EH (cell line): ENCODE measurements around the gene OSBPL6.
"Not testable (repeated sequence)": the region's sequence is repeated elsewhere in the genome, so short reads cannot be mapped to it uniquely, and the experiment has no call there.

Experiments
- DNase-seq: peaks from one replicate; pipeline ENCODE4 v3.0.0-alpha.2; 2015; ENCODE audit warnings: low read depth

OSBPL6 gene

DNA sequence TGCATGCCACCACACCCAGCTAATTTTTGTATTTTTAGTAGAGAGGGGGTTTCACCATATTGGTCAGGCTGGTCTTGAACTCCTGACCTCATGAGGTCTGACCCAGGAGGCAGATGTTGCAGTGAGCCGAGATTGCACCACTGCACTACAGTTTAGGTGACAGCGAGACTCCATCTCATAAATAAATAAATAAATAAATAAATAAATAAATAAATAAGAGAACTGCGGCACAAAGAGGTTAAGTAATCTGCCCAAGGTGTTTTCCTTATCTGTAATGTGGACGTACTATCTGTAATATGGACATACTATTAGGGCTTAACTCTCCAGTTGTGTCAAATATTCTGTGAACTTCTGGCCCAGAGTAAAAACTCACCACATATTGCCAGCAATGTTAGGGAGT is 4.1 kb downstream of the OSBPL6 start:
- not testable (repeated sequence) for DNase-seq

GRCh38 chr2:178199334-178199733 is 5.0 kb downstream of the OSBPL6 start:
- no peak for DNase-seq

DNA sequence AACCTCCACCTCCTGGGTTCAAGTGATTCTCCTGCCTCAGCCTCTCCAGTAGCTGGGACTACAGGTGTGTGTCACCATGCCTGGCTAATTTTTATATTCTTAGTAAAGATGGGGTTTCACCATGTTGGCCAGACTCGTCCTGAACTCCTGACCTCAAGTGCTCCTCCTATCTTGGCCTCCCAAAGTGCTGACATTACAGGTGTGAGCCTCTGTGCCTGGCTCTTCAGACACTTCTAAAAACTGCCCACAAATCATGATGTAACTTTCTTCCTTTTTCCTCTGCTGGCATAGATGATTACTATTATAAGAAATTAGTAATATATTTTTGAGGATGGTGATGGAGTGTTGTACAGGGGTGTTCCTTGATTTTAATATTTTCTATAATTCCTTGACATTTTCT is 6.0 kb downstream of the OSBPL6 start:
- DNase-seq, result no peak

GRCh38 chr2:178202927-178203326 is 8.6 kb downstream of the OSBPL6 start:
- no peak for DNase-seq

DNA sequence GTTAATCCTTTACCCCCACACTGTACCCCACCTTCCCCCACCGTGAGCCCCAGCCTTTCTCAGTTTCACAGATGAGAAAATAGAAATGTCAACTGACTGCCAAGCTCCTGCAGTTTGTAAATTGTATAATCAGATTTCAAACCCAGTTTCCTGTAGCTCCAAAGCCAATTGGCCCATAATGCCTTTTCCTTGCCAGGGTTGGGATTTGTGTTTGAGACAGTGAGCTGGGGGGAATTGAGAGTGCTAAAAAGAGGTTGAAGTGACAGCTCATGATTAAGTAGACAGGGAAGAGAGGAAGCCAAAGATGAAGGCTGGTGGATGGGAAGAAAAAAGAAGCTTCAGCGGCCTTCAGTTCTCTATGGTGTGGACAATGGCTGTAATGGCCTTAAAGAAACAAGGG is 10.7 kb downstream of the OSBPL6 start:
- DNase-seq, result no peak

- peak; percentile 82 for DNase-seq
These were observed 11.7 kb downstream of the OSBPL6 start for GRCh38 chr2:178205853-178206521.

DNA sequence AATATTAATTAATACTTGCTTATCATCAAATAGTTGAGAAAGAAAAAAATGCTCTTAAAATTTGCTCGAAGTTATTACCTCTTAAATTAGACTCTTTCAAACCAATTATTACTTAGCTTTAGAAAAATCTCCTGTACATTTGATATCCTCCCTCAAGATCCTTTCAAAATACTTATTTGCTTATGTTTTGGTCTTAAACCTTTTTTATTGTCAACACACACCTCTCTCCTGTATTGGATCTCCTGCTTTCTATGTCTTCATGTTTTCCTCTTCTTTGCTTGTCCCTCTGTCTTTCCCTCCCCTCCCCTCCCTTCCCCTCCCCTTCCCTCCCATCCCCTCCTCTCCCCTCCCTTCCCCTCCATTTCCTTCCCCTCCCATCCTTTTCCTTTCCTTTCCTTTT is 14.0 kb downstream of the OSBPL6 start:
- no peak for DNase-seq

DNA sequence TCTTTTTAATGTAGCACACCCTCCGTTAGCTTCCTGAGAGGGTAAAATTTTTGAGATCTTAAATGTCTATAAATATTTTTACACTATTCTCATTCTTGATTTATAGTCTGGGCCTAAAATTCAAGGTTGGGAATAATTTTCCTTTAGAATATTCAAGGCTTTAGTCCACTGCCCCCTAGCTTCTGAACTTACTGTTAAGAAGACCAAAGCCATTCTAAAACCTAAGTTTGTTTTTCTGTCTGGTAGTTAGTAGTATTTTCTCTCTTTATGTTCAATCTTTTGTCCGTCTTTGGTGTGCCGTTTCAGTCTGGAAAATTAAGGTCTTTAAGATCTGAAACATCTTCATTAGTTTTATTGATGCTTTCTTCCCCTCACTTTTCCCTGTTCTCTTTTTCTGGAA is 14.5 kb downstream of the OSBPL6 start:
- DNase-seq, result no peak

DNA sequence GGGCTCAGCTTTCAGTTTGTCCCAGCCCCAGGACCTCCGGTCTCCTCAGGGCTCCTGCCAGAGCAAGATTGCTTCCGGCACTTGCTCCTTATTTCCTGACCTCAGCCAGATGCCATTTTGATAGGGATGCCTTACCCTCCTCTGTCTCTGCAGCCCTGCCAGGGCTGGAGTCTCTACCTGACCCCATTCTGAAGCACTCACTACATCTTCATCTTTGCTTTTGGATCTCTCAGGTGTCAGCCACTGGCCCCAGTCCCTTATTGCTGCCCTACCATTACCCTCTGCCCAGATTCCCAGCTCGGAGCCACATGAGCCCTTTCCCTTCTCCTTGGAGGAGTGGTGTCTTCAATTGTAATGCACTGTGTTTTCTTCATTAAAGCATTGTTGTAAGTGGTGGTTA is 17.1 kb downstream of the OSBPL6 start:
- no peak for DNase-seq

DNA sequence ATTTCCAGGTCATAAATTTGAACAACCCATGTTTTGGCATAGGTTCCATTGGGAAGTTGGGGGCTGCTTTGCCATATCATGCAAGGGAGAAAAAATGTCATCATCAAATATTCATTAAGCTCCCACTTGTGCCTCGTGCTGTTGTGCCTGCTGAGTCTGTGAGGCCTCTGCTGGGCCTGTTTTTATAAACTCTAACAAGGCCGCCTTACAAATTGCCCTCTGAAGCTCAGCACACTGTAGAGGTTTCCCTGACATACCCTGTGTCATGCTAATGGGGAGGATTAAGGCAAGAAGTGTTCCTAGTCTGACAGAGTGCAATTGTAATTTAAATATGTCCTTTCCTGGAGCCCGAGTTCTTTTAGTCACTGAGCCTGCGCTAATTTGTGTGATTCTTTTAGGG is 17.6 kb downstream of the OSBPL6 start:
- no peak for DNase-seq

GRCh38 chr2:178213991-178214390 is 19.7 kb downstream of the OSBPL6 start:
- no peak for DNase-seq

- no peak for DNase-seq
These were observed 24.9 kb downstream of the OSBPL6 start for GRCh38 chr2:178219247-178219646.

GRCh38 chr2:178220814-178221213 is 26.5 kb downstream of the OSBPL6 start:
- no peak for DNase-seq

GRCh38 chr2:178221556-178221955 is 27.2 kb downstream of the OSBPL6 start:
- DNase-seq, result no peak

DNA sequence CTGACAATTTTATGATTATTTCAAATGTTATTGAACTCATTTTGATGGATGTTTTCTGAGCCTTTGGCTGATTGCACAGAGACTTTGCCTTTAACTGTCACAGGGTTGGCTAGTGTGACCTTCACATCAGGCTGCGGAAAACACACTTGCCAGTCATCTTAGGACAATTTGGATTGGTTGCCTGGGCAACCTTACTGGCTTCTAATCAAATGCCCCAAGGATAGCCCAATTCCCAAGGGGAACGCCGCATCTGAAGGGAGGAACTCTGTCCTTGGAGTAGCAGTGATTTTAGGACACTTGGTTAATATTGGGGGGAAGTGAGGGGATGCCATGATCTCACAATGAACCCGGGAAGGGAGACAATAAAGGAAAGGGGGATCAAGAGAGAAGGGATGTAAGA is 29.5 kb downstream of the OSBPL6 start:
- DNase-seq, result no peak

DNA sequence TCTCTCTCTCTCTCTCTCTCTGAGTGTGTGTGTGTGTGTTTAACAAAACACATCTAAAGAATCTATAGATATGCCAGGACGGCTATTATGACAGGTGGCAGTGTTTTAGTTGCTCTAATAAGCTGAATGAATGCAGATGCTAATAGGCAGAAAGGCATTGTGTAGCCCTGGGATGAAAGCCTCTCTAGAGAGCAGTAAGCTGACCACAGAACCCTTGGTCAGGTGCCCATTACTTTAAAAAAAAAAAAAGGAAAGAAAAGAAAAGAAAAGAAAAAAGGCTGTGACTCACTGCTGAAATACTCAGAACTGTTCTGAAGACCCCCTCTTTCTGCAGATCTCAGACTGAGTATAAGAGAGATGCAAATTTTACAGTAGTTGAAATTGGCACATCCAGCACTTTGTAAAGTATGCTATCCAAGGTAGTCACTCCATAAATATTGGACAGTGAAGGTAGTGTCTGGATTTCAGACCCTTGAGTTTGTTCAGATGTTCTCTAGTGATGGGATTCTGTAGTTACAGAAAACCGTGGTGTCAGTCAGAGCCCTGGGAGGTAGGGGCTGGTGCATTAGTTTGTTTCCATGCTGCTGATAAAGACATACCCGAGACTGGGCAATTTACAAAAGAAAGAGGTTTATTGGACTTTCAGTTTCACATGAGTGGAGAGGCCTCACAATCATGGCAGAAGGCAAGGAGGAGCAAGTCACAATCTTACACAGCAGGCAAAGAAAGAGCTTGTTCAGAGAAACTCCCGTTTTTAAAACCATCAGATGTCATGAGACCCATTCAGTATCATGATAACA is 30.9 kb downstream of the OSBPL6 start:
- peak; percentile 55 for DNase-seq

- peak; percentile 62 for DNase-seq
These were observed 32.9 kb downstream of the OSBPL6 start for GRCh38 chr2:178227187-178227586.

GRCh38 chr2:178229927-178230326 is 35.6 kb downstream of the OSBPL6 start:
- DNase-seq, result no peak

DNA sequence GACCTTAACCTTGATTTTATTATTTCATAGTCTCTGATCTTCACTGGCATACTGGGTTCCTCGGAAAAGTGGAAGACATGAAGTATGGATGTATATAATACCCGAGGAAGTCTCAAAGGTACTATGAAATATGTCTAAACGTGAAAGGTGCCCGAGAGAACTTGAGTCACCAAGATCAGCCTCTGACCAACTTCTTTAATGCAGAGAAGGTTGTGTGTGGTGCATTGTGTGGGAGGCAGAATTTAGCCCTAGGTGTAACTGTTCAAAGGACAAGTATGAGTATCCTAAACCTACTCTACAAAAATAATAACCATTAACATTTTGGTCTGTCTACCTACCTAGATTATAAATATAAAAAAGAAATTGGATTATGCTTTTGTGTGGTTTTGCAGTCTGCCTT is 36.1 kb downstream of the OSBPL6 start:
- DNase-seq, result no peak

DNA sequence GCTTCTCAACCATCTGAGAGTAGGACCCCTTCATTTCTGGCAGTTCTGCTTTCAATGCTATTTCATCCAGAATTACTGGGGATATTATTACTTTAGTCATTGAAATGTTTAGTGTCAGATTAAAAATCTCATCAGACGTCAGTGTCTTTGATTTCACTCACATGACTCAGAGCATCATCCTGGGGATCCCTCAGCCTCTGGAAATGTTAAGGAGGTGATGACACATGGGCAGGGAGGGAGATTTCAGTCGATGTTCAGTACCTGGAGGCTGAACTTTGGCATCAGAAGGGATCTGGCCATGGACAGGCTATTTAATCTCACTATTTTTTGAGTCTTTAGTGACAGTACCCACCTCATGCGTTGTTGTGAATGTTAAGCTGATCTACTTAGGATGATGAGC is 39.1 kb downstream of the OSBPL6 start:
- peak; percentile 32 for DNase-seq

DNA sequence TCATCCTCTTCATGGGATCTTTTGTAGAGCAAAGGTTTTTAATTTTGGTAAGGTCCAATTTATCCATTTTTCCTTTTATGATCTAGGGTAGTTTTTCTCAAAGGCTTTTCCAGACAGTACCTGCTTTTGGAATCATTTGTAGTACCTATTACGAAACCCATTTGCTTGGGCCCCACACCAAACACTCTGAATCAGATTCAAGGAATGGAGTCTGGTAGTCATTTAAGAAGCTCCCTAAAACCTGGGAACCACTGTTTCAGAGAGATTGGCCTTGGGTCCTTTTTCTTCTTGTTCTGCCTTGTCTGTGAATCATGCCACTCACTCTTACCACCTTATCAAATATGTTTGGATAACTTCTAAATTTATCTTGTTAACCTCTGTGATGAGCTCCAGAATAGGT is 40.3 kb downstream of the OSBPL6 start:
- peak; percentile 21 for DNase-seq

DNA sequence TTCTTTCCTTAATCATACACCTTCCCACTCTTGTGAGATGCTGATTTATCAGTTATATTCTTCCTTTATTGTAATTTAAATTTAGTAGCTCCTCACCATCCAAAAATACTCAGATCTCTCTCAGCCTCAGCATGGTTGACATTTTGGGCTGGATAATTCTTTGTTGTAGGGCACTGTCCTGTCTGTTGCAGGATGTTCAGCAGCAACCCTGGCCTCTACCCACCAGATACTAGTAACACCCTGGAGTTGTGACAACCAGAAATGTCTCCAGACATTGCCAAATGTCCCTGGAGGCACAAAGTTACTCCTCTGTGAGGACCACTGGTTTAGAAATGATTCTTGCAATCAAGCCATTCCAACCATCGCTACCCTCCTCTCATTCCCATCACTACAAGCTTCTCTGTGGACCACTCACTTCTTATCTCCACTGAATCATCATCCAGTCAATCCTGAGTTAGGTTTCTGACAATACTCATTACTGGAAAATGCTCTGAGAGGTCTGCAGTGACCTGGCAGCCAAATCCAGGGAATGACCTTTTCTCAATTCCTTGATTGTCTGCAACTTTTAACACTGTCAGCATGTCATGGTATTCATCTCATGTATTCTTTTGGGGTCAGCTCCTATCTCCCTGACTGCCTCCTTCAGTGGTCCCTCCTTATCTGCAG is 43.3 kb downstream of the OSBPL6 start:
- peak; percentile 2 for DNase-seq

- peak; percentile 62 for DNase-seq
These were observed 43.8 kb downstream of the OSBPL6 start for GRCh38 chr2:178238154-178238521.
